HG03103 (cell line): ENCODE measurements around the gene PRPSAP2.

Experiments used
- ATAC-seq: cut with Tn5 transposase; IDR thresholded peaks from one replicate; pipeline ENCODE4 v1.9.1; 2021; ENCODE audit warnings: low read depth; ENCODE audit not compliant: unreplicated experiment

Gene PRPSAP2

GRCh38 chr17:18960803-18961511 is 103.0 kb downstream of the PRPSAP2 start:
- peak; percentile 65 for ATAC-seq

- ATAC-seq = no peak
Measured at GRCh38 chr17:18961634-18962493, 103.9 kb downstream of the PRPSAP2 start.

GRCh38 chr17:18962494-18962815 is 104.5 kb downstream of the PRPSAP2 start:
- no peak for ATAC-seq

GRCh38 chr17:18963126-18964017 is 105.4 kb downstream of the PRPSAP2 start:
- no peak for ATAC-seq

- ATAC-seq = no peak
Measured at GRCh38 chr17:18964018-18964351, 106.1 kb downstream of the PRPSAP2 start.

- no peak for ATAC-seq
Measured at GRCh38 chr17:18964550-18964949, 106.6 kb downstream of the PRPSAP2 start.

- no peak for ATAC-seq
Measured at GRCh38 chr17:18965530-18966236, 107.8 kb downstream of the PRPSAP2 start.

- no peak for ATAC-seq
Measured at GRCh38 chr17:18966831-18967624, 109.1 kb downstream of the PRPSAP2 start.

- ATAC-seq = no peak
Measured at GRCh38 chr17:18967916-18968315, 110.0 kb downstream of the PRPSAP2 start.

GRCh38 chr17:18968345-18968744 is 110.4 kb downstream of the PRPSAP2 start:
- no peak for ATAC-seq

- no peak for ATAC-seq
Measured at GRCh38 chr17:18968945-18969887, 111.3 kb downstream of the PRPSAP2 start.

- ATAC-seq = no peak
Measured at GRCh38 chr17:18970582-18971480, 112.9 kb downstream of the PRPSAP2 start.

GRCh38 chr17:18971801-18972200 is 113.9 kb downstream of the PRPSAP2 start:
- no peak for ATAC-seq

GRCh38 chr17:18974407-18975149 is 116.6 kb downstream of the PRPSAP2 start:
- no peak for ATAC-seq

- no peak for ATAC-seq
Measured at GRCh38 chr17:18975597-18975996, 117.7 kb downstream of the PRPSAP2 start.

- no peak for ATAC-seq
Measured at GRCh38 chr17:18976201-18976600, 118.3 kb downstream of the PRPSAP2 start.

- no peak for ATAC-seq
Measured at GRCh38 chr17:18977021-18977420, 119.1 kb downstream of the PRPSAP2 start.
